Hepatocyte (in vitro differentiated cells): ENCODE measurements around the gene CAMSAP1.

Experiments used
- EZH2 ChIP-seq: fragments of 200-600 bp; sonication (generic); IDR thresholded peaks from 2 replicates; pipeline ENCODE4 v1.6.1; 2016; ENCODE audit warnings: antibody characterized with exemption, mild to moderate bottlenecking, borderline replicate concordance
- TF ChIP-seq, protein P1 (sequence below): fragments of 200-600 bp; sonication (generic); IDR thresholded peaks from 2 replicates; pipeline ENCODE4 v1.5.1; 2016; ENCODE audit warnings: antibody characterized with exemption, mild to moderate bottlenecking; ENCODE audit not compliant: poor library complexity

DNA sequence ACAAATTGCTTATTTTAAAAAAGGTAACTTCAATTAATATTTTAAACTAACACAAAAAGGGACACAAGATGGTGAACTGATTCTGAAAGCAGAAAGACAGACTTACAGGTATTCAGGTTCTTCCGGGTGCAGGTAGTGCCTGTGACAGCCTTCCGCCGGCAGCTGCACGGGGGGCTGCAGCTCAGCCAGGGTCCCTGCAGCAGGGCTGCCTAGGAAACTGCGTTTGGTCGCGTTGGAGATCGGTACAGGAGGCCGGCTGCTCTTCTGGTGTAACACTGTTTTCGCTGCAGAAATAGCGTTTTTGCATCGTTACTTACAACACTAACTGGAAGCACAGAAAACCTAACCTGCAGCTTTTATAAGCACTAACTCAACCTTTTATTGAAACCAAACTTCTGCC, 80.0 kb downstream of the CAMSAP1 start:
- TF ChIP-seq, protein P1, sequence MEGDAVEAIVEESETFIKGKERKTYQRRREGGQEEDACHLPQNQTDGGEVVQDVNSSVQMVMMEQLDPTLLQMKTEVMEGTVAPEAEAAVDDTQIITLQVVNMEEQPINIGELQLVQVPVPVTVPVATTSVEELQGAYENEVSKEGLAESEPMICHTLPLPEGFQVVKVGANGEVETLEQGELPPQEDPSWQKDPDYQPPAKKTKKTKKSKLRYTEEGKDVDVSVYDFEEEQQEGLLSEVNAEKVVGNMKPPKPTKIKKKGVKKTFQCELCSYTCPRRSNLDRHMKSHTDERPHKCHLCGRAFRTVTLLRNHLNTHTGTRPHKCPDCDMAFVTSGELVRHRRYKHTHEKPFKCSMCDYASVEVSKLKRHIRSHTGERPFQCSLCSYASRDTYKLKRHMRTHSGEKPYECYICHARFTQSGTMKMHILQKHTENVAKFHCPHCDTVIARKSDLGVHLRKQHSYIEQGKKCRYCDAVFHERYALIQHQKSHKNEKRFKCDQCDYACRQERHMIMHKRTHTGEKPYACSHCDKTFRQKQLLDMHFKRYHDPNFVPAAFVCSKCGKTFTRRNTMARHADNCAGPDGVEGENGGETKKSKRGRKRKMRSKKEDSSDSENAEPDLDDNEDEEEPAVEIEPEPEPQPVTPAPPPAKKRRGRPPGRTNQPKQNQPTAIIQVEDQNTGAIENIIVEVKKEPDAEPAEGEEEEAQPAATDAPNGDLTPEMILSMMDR, result no peak
- TF ChIP-seq EZH2, result no peak
